PC-3 (cell line): ENCODE measurements around the gene NMUR2.

Experiments
- EZH2 ChIP-seq: fragments of 300-600 bp; sonication (generic); IDR thresholded peaks from one replicate; pipeline ENCODE4 v1.6.1; 2017; ENCODE audit warnings: antibody characterized with exemption, mild to moderate bottlenecking, low read length; ENCODE audit not compliant: unreplicated experiment
- EZH2phosphoT487 ChIP-seq: fragments of 300-600 bp; sonication (generic); IDR thresholded peaks from 2 replicates; pipeline ENCODE4 v1.6.1; 2018; ENCODE audit warnings: mild to moderate bottlenecking, antibody characterized with exemption, low read length, borderline replicate concordance
- TF ChIP-seq, protein P1 (sequence below): fragments of 300-600 bp; sonication (generic); conservative IDR thresholded peaks from 2 replicates; pipeline ENCODE4 v1.5.1; 2017; ENCODE audit warnings: antibody characterized with exemption, low read depth, mild to moderate bottlenecking, low read length

- TF ChIP-seq, protein P1, sequence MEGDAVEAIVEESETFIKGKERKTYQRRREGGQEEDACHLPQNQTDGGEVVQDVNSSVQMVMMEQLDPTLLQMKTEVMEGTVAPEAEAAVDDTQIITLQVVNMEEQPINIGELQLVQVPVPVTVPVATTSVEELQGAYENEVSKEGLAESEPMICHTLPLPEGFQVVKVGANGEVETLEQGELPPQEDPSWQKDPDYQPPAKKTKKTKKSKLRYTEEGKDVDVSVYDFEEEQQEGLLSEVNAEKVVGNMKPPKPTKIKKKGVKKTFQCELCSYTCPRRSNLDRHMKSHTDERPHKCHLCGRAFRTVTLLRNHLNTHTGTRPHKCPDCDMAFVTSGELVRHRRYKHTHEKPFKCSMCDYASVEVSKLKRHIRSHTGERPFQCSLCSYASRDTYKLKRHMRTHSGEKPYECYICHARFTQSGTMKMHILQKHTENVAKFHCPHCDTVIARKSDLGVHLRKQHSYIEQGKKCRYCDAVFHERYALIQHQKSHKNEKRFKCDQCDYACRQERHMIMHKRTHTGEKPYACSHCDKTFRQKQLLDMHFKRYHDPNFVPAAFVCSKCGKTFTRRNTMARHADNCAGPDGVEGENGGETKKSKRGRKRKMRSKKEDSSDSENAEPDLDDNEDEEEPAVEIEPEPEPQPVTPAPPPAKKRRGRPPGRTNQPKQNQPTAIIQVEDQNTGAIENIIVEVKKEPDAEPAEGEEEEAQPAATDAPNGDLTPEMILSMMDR: no peak
- TF ChIP-seq EZH2 (no peak), EZH2phosphoT487 (no peak)
Observed at GRCh38 chr5:152403046-152403445, 2.0 kb downstream of the NMUR2 start.
